ENCODE results near the gene PLET1.

PLET1 gene

GRCh38 chr11:112247201-112247600 lies 13.5 kb downstream of the PLET1 start:
- DNase-seq (ENCODE audit: low read depth in 3 of 3, low spot score in 1 of 3), result no peak

GRCh38 chr11:112241486-112241885 lies 19.2 kb downstream of the PLET1 start:
- no peak for DNase-seq (ENCODE audit: low read depth in 3 of 3, low spot score in 1 of 3)

- no peak for DNase-seq (ENCODE audit: low read depth in 3 of 3, low spot score in 1 of 3)
Measured at GRCh38 chr11:112238041-112238440, 22.6 kb downstream of the PLET1 start.

GRCh38 chr11:112237451-112237850 lies 23.2 kb downstream of the PLET1 start:
- no peak for DNase-seq (ENCODE audit: low read depth in 3 of 3, low spot score in 1 of 3)

GRCh38 chr11:112235750-112236390 lies 24.8 kb downstream of the PLET1 start:
- DNase-seq (ENCODE audit: low read depth in 3 of 3, low spot score in 1 of 3), result no peak

- DNase-seq (ENCODE audit: low read depth in 3 of 3, low spot score in 1 of 3), result no peak
Measured at GRCh38 chr11:112231952-112232351, 28.7 kb downstream of the PLET1 start.

- no peak for DNase-seq (ENCODE audit: low read depth in 3 of 3, low spot score in 1 of 3)
Measured at GRCh38 chr11:112229746-112230433, 30.8 kb downstream of the PLET1 start.

- no peak for DNase-seq (ENCODE audit: low read depth in 3 of 3, low spot score in 1 of 3)
Measured at GRCh38 chr11:112229159-112229558, 31.5 kb downstream of the PLET1 start.

- DNase-seq (ENCODE audit: low read depth in 3 of 3, low spot score in 1 of 3), result no peak
Measured at GRCh38 chr11:112228706-112229105, 32.0 kb downstream of the PLET1 start.

GRCh38 chr11:112227471-112227870 lies 33.2 kb downstream of the PLET1 start:
- DNase-seq (ENCODE audit: low read depth in 3 of 3, low spot score in 1 of 3), result no peak

GRCh38 chr11:112226831-112227401 lies 33.7 kb downstream of the PLET1 start:
- no peak for DNase-seq (ENCODE audit: low read depth in 3 of 3, low spot score in 1 of 3)

GRCh38 chr11:112226062-112226830 lies 34.4 kb downstream of the PLET1 start, which contains the start of gene PTS:
Gene PTS (plus strand): TSS chr11:112226428. CDS start chr11:112226444, 16 bp downstream.
- DNase-seq (ENCODE audit: low read depth in 3 of 3, low spot score in 1 of 3), result peak; percentile 52 to 64 (median 64)

- no peak for DNase-seq (ENCODE audit: low read depth in 3 of 3, low spot score in 1 of 3)
Measured at GRCh38 chr11:112225753-112226061, 35.0 kb downstream of the PLET1 start.

- DNase-seq (ENCODE audit: low read depth in 3 of 3, low spot score in 1 of 3), result no peak
Measured at GRCh38 chr11:112223754-112224532, 36.7 kb downstream of the PLET1 start.

GRCh38 chr11:112223121-112223520 lies 37.5 kb downstream of the PLET1 start:
- DNase-seq (ENCODE audit: low read depth in 3 of 3, low spot score in 1 of 3), result no peak

GRCh38 chr11:112222303-112222702 lies 38.4 kb downstream of the PLET1 start:
- no peak for DNase-seq (ENCODE audit: low read depth in 3 of 3, low spot score in 1 of 3)

GRCh38 chr11:112221274-112221835 lies 39.3 kb downstream of the PLET1 start:
- DNase-seq (ENCODE audit: low read depth in 3 of 3, low spot score in 1 of 3), result no peak

GRCh38 chr11:112219476-112220232 lies 41.0 kb downstream of the PLET1 start:
- no peak for DNase-seq (ENCODE audit: low read depth in 3 of 3, low spot score in 1 of 3)

- DNase-seq (ENCODE audit: low read depth in 3 of 3, low spot score in 1 of 3), result no peak
Measured at GRCh38 chr11:112216561-112217105, 44.0 kb downstream of the PLET1 start.

GRCh38 chr11:112215621-112216020 lies 45.0 kb downstream of the PLET1 start:
- DNase-seq (ENCODE audit: low read depth in 3 of 3, low spot score in 1 of 3), result no peak

Data from stimulated activated CD4-positive, alpha-beta T cell treated with anti-CD3 and anti-CD28 coated beads, TNF-alpha, amount 100 ng/mL, for 1 hour (primary cell).